Sciatic nerve (tissue), 2 donors: ENCODE results near the gene SPCS2. TPM values are rescaled to one million over a fixed set of nuclear protein-coding genes. Genes with fewer than 3 reads are reported as not detected.

Source experiments
- ATAC-seq: fragments of 200-7000 bp; cut with Tn5 transposase; one replicate; pipeline ENCODE4 v1.9.1; 2020; ENCODE audit warnings: mild to moderate bottlenecking, moderate library complexity
- DNase-seq: peaks from one replicate; pipeline ENCODE4 v3.0.0-alpha.2; 2020; ENCODE audit warnings: low spot score
- intact Hi-C: fragments of 100-400 bp; cut with DNase I; formaldehyde crosslinking; loops from one replicate; pipeline ENCODE4 v1.14.2; 2022
- total RNA-seq: library from RNA; stranded (reverse); fragmentation: NEBNext Ultra II Directional; extraction: Animal tissue kit (Norgen Biotek cat#: 25700); gene quantifications from one replicate; pipeline ENCODE4 v1.2.1, GENCODE V29; 2021
- donor health status: DM: no; HTN: no; CAD: no.
- donor health status: DM: no; HTN: no; CAD: no.

Gene SPCS2
- total RNA-seq, 1 donor from 2014 or later: 130 TPM

GRCh38 chr11:75025561-75025960 lies 76.5 kb downstream of the SPCS2 start:
- no peak for ATAC-seq
- DNase-seq: no peak
- intact Hi-C loops: no loop called here

DNA sequence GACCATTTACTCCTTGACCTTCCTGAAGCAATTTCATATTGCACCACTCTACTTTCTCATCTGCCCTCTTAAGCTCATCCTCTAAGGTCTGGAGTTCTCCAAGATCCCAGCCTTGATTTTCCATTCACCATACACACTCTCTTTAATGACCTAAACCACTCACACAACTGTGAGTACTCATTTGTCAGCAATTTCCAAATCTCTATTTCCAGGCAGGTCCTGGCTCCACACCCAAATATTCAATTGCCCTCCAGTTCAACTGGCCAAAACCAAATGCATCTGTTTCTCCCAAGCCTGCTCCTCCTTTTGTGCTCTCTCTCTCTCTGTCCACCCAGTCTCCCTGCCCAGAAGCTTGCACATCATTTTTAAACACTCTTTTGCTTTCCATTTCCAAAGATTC lies 79.3 kb downstream of the SPCS2 start:
- DNase-seq (no peak), ATAC-seq (no peak)
- intact Hi-C loops: no loop called here

Other genes with a start within 250 kb of the SPCS2 start
- 0.89 TPM for gene CHRDL2, start 217.8 kb upstream of the SPCS2 start, total RNA-seq
- 23.8 TPM for gene RNF169, start 200.4 kb upstream of the SPCS2 start, total RNA-seq
- gene XRRA1, start 175 bp upstream of the SPCS2 start, total RNA-seq: 18.5 TPM
- gene NEU3, start 39.7 kb downstream of the SPCS2 start, total RNA-seq: 7.5 TPM
- gene OR2AT4, start 147.6 kb downstream of the SPCS2 start, total RNA-seq: 2.0 TPM
- gene SLCO2B1, start 201.8 kb downstream of the SPCS2 start, total RNA-seq: 81.1 TPM